Measurements from ENCODE around the gene UGT1A7.

DNA sequence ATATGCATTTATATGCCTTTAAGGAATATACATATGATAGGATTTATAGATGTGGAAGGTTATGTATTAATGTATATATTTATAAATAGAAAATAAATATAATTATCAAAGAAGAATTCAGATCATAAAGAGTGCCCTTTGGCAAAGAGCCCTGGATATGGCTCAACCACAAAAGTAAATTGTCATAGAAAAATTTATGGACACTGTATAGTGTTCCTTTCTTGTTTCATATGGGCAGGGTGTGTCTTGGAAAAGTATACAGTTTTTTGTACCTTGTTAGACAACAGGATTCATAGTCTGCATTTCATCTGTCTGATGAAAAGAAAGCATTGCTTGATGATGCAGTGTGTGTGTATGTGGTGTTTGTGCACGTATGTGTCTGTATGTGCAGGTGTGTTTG lies 2.9 kb downstream of the UGT1A7 start:
- no peak for TF ChIP-seq CTCF (IDR thresholded peaks at IDR 0.05)
- no peak for TF ChIP-seq POLR2A (IDR thresholded peaks at IDR 0.05)
- no peak for TF ChIP-seq POLR2AphosphoS5 (IDR thresholded peaks at IDR 0.05)

Measured in prostate gland (tissue), 2 donors.